Prostate gland (tissue), 2 donors: ENCODE results near the gene LLPH. TPM values are rescaled to one million over a fixed set of nuclear protein-coding genes. Genes with fewer than 3 reads are reported as not detected.
A peak's percentile ranks its signal among the peaks of the same experiment; 100 is the strongest.

Experiments used
- DNase-seq: peaks from one replicate; pipeline ENCODE4 v3.0.0-alpha.2; 2019; ENCODE audit warnings: low spot score
- H3K27ac ChIP-seq, 2 donors: fragments of 200-600 bp; sonication (generic); 2 replicates each; pipeline ENCODE4 v1.5.1; 2017 to 2019
- H3K27me3 ChIP-seq: fragments of 200-600 bp; sonication (generic); replicated peaks from 2 replicates; pipeline ENCODE4 v1.5.1; 2019; ENCODE audit not compliant: insufficient read depth
- H3K36me3 ChIP-seq, 2 donors: fragments of 200-600 bp; sonication (generic); 1 replicate in 1 of 2; 2 replicates in 1 of 2; pipeline versions ENCODE4 v1.5.1 to v1.8.1; 2017 to 2019
- H3K4me1 ChIP-seq: fragments of 200-600 bp; sonication (generic); replicated peaks from 2 replicates; pipeline ENCODE4 v1.5.1; 2019
- H3K4me3 ChIP-seq, 2 donors: fragments of 200-600 bp; sonication (generic); 2 replicates each; pipeline ENCODE4 v1.5.1; 2017 to 2019
- H3K9me3 ChIP-seq: fragments of 200-600 bp; sonication (generic); 2 replicates; pipeline ENCODE4 v1.5.1; 2017
- POLR2A ChIP-seq: fragments of 450-650 bp; IDR thresholded peaks from one replicate; pipeline ENCODE4 v1.6.1; 2016; ENCODE audit warnings: antibody characterized with exemption, mild to moderate bottlenecking
- POLR2AphosphoS5 ChIP-seq: sonication (generic); formaldehyde crosslinking; IDR thresholded peaks from one replicate; pipeline ENCODE4 v1.6.1; 2017; ENCODE audit warnings: antibody characterized with exemption
- WGBS: methylation state at CpG from one replicate; pipeline ENCODE4 v1.1.5; 2018; 5-methylcytosine and 5-hydroxymethylcytosine counted together
- intact Hi-C: fragments of 100-400 bp; cut with DNase I; formaldehyde crosslinking; loops from one replicate; pipeline ENCODE4 v1.14.2; 2022
- total RNA-seq, 2 donors: library from RNA; depleted of rRNA; stranded (reverse); fragments of >200 nt; gene quantifications; one replicate each; pipeline ENCODE4 v1.1.0, GENCODE V29; 2016
- TF ChIP-seq, protein P1 (sequence below), 4 experiments: fragments of 200-600 bp in 2 of 4; fragments of 450-650 bp in 2 of 4; sonication (generic) in 2 of 4; IDR thresholded peaks; 1 replicate in 3 of 4; 2 replicates in 1 of 4; pipeline ENCODE4 v1.5.1; 2016 to 2019; ENCODE audit warnings: antibody characterized with exemption in 4 of 4, mild to moderate bottlenecking in 2 of 4, moderate library complexity in 2 of 4

LLPH gene
- total RNA-seq, 2 donors from 2014 or later = 11.0 to 17.6 TPM

DNA sequence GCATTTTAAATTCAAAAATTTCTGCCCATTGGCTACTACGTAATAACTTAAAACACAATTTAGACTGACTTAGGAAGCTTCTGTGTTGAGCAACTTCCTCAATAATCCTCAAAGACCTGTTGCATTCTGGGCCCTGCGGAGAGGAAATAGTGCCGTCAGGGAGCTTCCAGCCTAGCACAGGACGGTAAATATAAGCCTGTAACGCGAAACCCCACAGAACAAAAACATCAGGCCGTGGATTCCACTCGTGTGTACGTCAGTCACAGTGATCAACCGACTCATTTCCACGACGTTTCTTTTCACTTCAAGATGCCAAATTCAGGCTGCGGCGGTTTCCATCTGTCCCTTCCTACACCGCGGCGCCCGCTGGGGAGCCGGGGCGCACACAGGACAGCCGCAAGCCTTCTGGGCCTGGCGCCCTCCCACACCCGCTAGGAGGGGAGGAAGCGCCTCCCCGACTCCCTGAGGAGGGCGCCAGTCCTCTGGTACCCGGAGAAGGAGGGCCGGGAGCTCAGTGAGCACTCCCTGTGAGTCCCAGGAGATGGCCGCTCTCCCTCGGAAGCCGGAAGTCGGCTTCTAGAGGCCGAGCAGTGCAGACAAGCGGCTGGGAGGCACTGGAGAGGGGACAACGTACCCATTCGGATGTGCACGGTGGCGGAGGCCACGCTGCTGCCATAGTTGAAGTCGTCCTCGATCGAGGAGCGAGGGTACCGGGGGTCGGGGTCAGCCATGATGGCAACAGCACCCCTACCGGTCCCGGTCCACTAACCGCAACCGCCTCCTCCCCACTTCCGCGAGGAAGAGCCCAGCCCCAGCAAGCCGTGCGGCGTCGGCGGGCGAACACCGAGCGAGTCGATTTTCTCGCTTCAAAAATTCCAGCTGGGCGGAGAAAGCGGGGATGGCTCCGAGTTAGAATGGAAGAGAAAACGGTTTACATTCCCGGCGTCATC is 38.9 kb upstream of the LLPH start, which contains the start of gene TMBIM4:
TSS of gene TMBIM4 (minus strand) at position 776 of the 950 bp plus-strand sequence. CDS start at position 731, 45 bp downstream.
- no peaks in the 10 kb centered on the region for H3K4me1 ChIP-seq
- peak within 1 kb of the TSS; percentile 92 to 99 for H3K27ac ChIP-seq
- H3K27me3 ChIP-seq = no peaks in the 10 kb centered on the region
- TF ChIP-seq, protein P1, sequence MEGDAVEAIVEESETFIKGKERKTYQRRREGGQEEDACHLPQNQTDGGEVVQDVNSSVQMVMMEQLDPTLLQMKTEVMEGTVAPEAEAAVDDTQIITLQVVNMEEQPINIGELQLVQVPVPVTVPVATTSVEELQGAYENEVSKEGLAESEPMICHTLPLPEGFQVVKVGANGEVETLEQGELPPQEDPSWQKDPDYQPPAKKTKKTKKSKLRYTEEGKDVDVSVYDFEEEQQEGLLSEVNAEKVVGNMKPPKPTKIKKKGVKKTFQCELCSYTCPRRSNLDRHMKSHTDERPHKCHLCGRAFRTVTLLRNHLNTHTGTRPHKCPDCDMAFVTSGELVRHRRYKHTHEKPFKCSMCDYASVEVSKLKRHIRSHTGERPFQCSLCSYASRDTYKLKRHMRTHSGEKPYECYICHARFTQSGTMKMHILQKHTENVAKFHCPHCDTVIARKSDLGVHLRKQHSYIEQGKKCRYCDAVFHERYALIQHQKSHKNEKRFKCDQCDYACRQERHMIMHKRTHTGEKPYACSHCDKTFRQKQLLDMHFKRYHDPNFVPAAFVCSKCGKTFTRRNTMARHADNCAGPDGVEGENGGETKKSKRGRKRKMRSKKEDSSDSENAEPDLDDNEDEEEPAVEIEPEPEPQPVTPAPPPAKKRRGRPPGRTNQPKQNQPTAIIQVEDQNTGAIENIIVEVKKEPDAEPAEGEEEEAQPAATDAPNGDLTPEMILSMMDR (IDR thresholded peaks at IDR 0.05) = peak in 2 of 4 experiments; percentile 44 to 61
- TF ChIP-seq POLR2A = peak; percentile 29
- peak; percentile 73 for TF ChIP-seq POLR2AphosphoS5
- H3K9me3 ChIP-seq = no peaks in the 10 kb centered on the region
- H3K36me3 ChIP-seq = no peaks in the 10 kb centered on the region
- WGBS = under 1% methylated on average over 58 of the region's 67 CpGs
- intact Hi-C loops = no loop called here
- DNase-seq = peak; percentile 78
- peak within 1 kb of the TSS; percentile 53 to 78 for H3K4me3 ChIP-seq

DNA sequence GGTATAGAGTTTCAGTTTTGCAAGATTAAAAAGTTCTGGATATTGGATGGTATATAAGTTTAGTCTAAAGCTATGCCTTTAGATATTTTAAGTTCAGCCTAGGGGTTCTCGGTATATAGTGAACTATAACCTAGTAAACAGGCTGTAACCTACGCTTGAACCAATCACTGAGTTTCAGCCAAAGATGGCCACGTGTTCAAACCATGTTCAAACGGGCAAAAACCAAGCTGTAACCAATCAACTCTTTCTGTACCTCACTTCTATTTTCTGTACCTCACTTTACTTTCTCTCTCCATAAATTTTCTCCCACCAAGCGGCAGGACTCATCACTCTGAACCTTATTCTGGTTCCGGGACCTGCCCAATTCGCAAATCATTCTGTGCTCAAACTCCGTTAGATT is 37.9 kb upstream of the LLPH start:
- intact Hi-C loops = no loop called here
- 68% methylated on average over 8 of the region's 8 CpGs for WGBS
- H3K27ac ChIP-seq = peak overlapping the region; percentile 92 to 99
- H3K27me3 ChIP-seq = no peaks in the 10 kb centered on the region
- no peaks in the 10 kb centered on the region for H3K4me1 ChIP-seq
- TF ChIP-seq, protein P1 (IDR thresholded peaks at IDR 0.05) = no peak
- TF ChIP-seq POLR2A = no peak
- DNase-seq = no peak
- peak overlapping the region in 1 of 2 donors; percentile 78 for H3K4me3 ChIP-seq
- no peaks in the 10 kb centered on the region for H3K36me3 ChIP-seq
- no peaks in the 10 kb centered on the region for H3K9me3 ChIP-seq

DNA sequence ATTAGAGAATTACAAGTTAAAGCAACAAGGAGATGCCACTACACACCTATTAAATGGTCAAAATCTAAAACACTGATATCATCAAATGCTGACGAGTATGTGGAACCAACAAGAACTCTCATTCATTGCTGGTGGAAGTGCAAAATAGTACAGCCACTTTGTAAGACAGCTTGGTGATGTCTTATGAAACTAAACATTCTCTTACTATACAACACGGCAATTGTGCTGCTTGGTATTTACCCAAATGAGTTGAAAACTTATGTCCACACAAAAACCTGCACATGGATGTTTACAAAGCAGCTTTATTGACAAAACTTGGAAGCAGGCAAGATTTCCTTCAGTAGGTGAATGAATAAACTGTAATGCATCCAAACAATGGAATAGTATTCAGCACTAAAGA is 36.0 kb upstream of the LLPH start:
- Histone ChIP-seq H3K27me3 (no peaks in the 10 kb centered on the region), H3K4me3 (no peak overlapping the region), H3K36me3 (no peaks in the 10 kb centered on the region), H3K9me3 (no peaks in the 10 kb centered on the region), H3K27ac (no peak overlapping the region), H3K4me1 (no peaks in the 10 kb centered on the region)
- DNase-seq = no peak
- WGBS = 81% methylated on average over 2 of the region's 2 CpGs
- peak; percentile 12 for TF ChIP-seq POLR2AphosphoS5
- TF ChIP-seq, protein P1 (IDR thresholded peaks at IDR 0.05) = no peak
- intact Hi-C loops = no loop called here

DNA sequence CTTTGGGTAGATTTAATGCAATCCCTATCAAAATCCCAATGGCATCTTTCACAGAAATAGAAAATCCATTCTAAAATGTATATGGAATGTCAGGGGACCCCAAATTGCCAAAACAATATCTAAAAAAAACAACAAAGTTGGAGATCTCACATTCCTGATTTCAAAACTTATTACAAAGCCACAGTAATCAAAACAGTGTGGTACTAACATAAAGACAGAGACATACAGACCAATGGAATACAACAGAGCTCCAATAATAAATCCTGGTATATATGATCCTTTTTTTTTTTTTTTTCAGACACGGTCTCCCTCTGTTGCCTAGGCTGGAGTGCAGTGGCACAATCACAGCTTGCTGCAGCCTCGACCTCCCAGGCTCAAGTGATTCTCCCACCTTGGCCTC is 34.6 kb upstream of the LLPH start:
- DNase-seq = no peak
- Histone ChIP-seq H3K27me3 (no peaks in the 10 kb centered on the region), H3K27ac (no peak overlapping the region), H3K9me3 (no peaks in the 10 kb centered on the region), H3K4me3 (no peak overlapping the region), H3K36me3 (no peaks in the 10 kb centered on the region), H3K4me1 (no peaks in the 10 kb centered on the region)
- intact Hi-C loops = no loop called here
- TF ChIP-seq POLR2AphosphoS5 = no peak
- TF ChIP-seq POLR2A = no peak
- TF ChIP-seq, protein P1 (IDR thresholded peaks at IDR 0.05) = no peak
- WGBS = 98% methylated on average over 2 of the region's 2 CpGs
